ENCODE results near the gene SHF.
"Not testable (repeated sequence)": the region's sequence is repeated elsewhere in the genome, so short reads cannot be mapped to it uniquely, and the experiment has no call there.

The SHF gene

DNA sequence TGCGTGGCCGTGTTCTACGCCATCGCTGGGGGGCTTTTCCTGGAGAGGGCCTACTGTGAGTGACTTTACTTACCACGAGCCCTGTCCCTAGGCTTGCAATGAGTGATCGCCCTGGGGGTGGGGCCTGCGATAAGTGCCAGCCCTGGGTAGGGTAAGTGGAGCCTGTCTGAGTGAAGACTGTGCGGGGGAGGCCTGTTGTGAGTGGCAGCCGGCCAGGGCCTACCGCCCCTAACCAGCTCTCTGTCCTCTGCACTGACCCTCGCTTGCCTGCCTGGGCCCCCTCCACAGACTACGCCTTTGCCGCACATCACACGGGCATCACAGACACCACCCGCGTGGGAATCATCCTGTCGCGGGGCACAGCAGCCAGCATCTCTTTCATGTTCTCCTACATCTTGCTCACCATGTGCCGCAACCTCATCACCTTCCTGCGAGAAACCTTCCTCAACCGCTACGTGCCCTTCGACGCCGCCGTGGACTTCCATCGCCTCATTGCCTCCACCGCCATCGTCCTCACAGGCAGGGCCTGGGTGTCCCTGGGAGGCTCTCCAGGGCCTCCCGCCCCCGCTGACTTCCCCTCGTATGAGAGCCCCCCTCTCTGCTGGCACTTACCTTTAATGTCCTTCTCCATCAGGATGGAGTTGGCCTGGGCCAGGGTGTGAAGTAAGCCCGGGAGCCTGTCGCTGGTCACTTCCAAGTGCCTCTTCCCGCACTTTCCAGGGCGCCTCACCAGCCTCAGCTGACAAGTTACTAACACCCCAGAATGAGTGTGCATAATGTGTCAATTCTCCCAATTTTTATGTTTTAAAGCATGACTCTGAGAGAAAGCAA lies 35.6 kb downstream of the SHF start:
- DNase-seq, result peak in 3 of 10 donors; percentile 52 to 73 (median 62)
- intact Hi-C loops (cut with DNase I), result no loop called here

DNA sequence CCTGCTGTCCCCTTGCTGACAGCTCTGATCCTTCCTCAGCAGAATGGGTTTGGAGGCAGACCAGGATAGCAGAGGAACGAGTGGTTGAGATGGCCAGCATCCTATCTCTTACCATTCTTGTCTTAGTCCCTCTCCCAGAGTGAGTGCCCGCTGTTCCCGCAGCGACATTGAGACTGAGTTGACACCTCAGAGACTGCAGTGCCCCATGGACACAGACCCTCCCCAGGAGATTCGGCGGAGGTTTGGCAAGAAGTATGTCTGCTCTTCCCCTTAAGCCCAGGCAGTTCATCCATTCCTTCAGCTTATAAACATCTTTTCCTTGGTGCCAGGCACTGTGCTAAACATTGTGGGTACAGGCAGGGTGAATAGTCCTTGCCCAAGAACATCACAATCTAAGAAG lies 36.8 kb downstream of the SHF start:
- peak in 2 of 10 donors; percentile 25 to 35 for DNase-seq
- intact Hi-C loops (cut with DNase I), result no loop called here

DNA sequence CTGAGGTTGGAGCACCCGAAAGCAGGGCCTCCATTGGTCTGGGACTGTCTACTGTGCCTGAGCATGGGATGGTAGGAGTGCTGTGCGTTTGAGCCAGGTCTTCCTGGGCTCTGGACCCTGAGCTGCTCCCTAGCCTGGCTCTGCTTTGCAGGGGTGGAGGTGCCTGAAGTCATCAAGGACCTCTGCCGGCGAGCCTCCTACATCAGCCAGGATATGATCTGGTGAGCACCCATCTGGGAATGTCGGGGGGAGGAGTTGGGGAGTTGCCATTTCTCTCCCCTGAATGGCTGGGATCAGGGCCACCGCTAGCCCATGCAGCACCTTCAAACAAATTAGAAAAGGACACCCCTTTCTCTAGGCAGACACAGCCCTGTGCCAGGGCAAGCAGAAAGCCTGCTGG lies 37.3 kb downstream of the SHF start:
- intact Hi-C loops (cut with DNase I), result no loop called here
- DNase-seq, result peak in 1 of 10 donors; percentile 26

DNA sequence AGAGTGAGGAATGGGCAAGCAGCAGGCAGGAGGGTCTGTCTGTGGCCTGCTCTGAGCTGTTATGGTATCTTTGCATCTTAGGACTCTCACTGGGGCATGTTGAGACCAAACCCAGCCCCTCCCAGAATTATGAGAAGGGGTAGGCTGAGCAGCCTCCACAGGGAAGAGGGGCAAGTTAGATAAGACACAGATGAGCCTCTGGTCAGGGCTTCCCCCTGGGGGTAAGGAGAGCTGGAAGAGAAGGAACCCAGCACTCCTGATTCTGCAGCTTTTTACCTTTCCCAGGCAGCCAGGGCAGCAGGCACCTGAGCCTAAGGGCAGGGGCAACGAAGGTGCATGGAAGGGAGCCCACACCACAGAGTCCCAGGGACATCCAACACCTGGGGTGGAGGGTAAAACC lies 38.7 kb downstream of the SHF start:
- DNase-seq, result peak in 1 of 10 donors; percentile 2
- intact Hi-C loops (cut with DNase I), result no loop called here

GRCh38 chr15:45148076-45149059 lies 39.4 kb downstream of the SHF start:
- DNase-seq, result peak in 2 of 10 donors; percentile 37 to 70
- intact Hi-C loops (cut with DNase I), result no loop called here

GRCh38 chr15:45147606-45148005 lies 40.2 kb downstream of the SHF start:
- intact Hi-C loops (cut with DNase I), result no loop called here
- DNase-seq, result peak in 3 of 10 donors; percentile 2 to 27 (median 14)

- intact Hi-C loops (cut with DNase I), result no loop called here
- DNase-seq, result peak in 2 of 10 donors; percentile 5 to 27
Observed at GRCh38 chr15:45146405-45146804, 41.4 kb downstream of the SHF start.

- intact Hi-C loops (cut with DNase I), result no loop called here
- peak in 2 of 10 donors; percentile 34 to 39 for DNase-seq
Observed at GRCh38 chr15:45144775-45145174, 43.0 kb downstream of the SHF start.

DNA sequence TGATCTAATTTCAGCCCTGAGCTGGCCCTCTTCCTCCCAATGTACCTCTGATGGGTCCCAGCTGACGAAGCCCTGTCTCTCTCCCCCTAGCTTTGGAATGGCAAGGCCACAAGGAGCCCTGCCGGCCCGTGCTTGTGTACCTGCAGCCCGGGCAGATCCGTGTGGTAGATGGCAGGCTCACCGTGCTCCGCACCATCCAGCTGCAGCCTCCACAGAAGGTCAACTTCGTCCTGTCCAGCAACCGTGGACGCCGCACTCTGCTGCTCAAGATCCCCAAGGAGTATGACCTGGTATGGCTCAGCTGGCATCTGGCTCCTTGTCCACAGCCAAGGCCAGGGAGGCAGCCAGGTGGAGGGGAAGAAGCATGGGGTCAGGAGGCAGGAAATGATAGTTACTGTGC lies 43.8 kb downstream of the SHF start:
- intact Hi-C loops (cut with DNase I), result no loop called here

DNA sequence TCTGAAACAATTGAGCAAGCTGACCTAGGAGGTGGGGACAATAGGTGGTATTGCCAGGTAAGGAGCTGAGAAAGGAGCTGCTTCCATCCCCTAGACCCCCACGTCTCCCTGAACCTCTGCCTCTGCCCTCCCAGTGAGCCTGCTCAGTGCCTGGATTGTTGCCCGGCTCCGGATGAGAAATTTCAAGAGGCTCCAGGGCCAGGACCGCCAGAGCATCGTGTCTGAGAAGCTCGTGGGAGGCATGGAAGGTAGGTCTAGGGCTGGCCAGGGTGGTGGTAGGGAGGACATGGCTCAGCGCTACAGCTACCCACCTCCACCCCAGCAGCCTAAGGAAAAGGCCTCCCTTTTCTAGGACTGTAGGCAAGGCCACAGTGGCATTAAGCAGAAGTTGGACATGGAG lies 44.7 kb downstream of the SHF start:
- DNase-seq, result peak in 2 of 10 donors; percentile 18 to 63
- intact Hi-C loops (cut with DNase I), result no loop called here

More for the DNA sequence above, 43.8 kb downstream of the SHF start:
- DNase-seq, result peak in 3 of 10 donors; percentile 47 to 72 (median 66)

GRCh38 chr15:45141386-45141785 lies 46.4 kb downstream of the SHF start:
- peak in 2 of 10 donors; percentile 24 to 47 for DNase-seq
- intact Hi-C loops (cut with DNase I), result no loop called here

GRCh38 chr15:45140557-45141250 lies 47.1 kb downstream of the SHF start:
- intact Hi-C loops (cut with DNase I), result no loop called here
- peak in 2 of 10 donors; percentile 27 to 53 for DNase-seq

GRCh38 chr15:45139770-45140169 lies 48.0 kb downstream of the SHF start:
- peak in 1 of 10 donors; percentile 21 for DNase-seq
- intact Hi-C loops (cut with DNase I), result no loop called here

GRCh38 chr15:45138814-45139765 lies 48.7 kb downstream of the SHF start:
- intact Hi-C loops (cut with DNase I), result no loop called here
- DNase-seq, result peak in 2 of 10 donors; percentile 1 to 39

DNA sequence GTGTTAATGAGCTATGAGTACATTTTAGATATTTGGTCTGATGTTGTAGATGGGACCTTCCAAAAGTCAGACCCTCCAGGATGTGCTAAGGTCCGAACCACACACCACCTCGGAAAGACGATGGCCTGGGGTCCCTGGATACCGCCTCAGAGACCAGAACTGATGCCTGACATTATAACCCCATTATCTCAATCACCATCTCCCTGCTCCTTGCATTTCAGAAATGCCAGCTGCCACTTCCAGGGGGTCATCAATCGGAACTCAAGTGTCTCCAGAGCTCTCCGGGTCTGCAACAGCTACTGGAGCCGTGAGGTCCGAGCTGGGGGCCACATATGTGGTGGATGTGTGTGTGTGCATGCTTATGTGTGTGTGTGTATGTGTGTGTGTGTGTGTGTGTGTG lies 50.1 kb downstream of the SHF start:
- intact Hi-C loops (cut with DNase I), result no loop called here
- DNase-seq, result peak in 1 of 10 donors; percentile 31

DNA sequence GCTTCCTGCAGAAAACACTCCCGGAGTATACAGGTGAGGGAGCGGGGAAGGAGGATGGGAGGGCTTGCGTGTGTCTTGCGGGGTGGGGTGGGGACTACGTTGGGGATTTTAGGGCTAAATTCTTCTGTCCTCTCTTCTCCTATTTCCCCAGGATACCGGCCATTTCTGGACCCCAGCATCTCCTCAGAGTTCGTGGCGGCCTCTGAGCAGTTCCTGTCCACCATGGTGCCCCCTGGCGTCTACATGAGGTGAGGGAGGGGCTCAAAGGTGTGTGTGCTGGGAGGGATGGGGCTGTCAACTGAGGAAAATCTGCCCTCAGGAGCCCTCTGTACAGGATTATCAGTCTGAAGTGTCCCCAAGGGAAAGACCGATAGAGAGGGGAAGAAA lies 51.4 kb downstream of the SHF start:
- peak in 1 of 10 donors; percentile 1 for DNase-seq
- intact Hi-C loops (cut with DNase I), result no loop called here

GRCh38 chr15:45135705-45136377 lies 51.9 kb downstream of the SHF start:
- DNase-seq; intact Hi-C loops (cut with DNase I): not testable (repeated sequence)

All from posterior cingulate gyrus (tissue), 11 donors.